ENCODE measurements around the gene CTIF.

Gene CTIF

GRCh38 chr18:48882379-48882778 lies 343.5 kb downstream of the CTIF start:
- no peak for TF ChIP-seq CTCF (IDR thresholded peaks at IDR 0.05)
- Histone ChIP-seq H3K27me3 (no peaks in the 10 kb centered on the region), H3K4me1 (ENCODE audit: control insufficient read depth in 1 of 2, insufficient read depth in 1 of 2, low read depth in 1 of 2, low read length in 1 of 2) (no peaks in the 10 kb centered on the region), H3K27ac (no peak overlapping the region), H3K36me3 (no peaks in the 10 kb centered on the region), H3K9me3 (no peaks in the 10 kb centered on the region), H3K4me3 (ENCODE audit: low read depth in 1 of 2, low read length in 1 of 2) (no peak overlapping the region)

- Histone ChIP-seq H3K4me3 (ENCODE audit: low read depth in 1 of 2, low read length in 1 of 2) (no peak overlapping the region), H3K27me3 (no peaks in the 10 kb centered on the region), H3K27ac (no peak overlapping the region), H3K9me3 (no peaks in the 10 kb centered on the region), H3K36me3 (no peaks in the 10 kb centered on the region), H3K4me1 (ENCODE audit: control insufficient read depth in 1 of 2, insufficient read depth in 1 of 2, low read depth in 1 of 2, low read length in 1 of 2) (no peaks in the 10 kb centered on the region)
- TF ChIP-seq CTCF (IDR thresholded peaks at IDR 0.05) = no peak
Observed at GRCh38 chr18:48884306-48884705, 345.5 kb downstream of the CTIF start.

- H3K4me3 ChIP-seq (ENCODE audit: low read depth in 1 of 2, low read length in 1 of 2) = no peak overlapping the region
- TF ChIP-seq CTCF (IDR thresholded peaks at IDR 0.05) = no peak
Observed at GRCh38 chr18:48884771-48885170, 345.9 kb downstream of the CTIF start.

GRCh38 chr18:48885266-48885923 lies 346.6 kb downstream of the CTIF start:
- no peak overlapping the region for H3K27ac ChIP-seq
- no peaks in the 10 kb centered on the region for H3K9me3 ChIP-seq
- TF ChIP-seq CTCF (IDR thresholded peaks at IDR 0.05) = no peak
- H3K4me1 ChIP-seq (ENCODE audit: control insufficient read depth in 1 of 2, insufficient read depth in 1 of 2, low read depth in 1 of 2, low read length in 1 of 2) = no peaks in the 10 kb centered on the region
- no peaks in the 10 kb centered on the region for H3K27me3 ChIP-seq
- no peak overlapping the region for H3K4me3 ChIP-seq (ENCODE audit: low read depth in 1 of 2, low read length in 1 of 2)
- H3K36me3 ChIP-seq = no peaks in the 10 kb centered on the region

More at GRCh38 chr18:48884771-48885170, 345.9 kb downstream of the CTIF start:
- no peak overlapping the region for H3K27ac ChIP-seq
- H3K4me1 ChIP-seq (ENCODE audit: control insufficient read depth in 1 of 2, insufficient read depth in 1 of 2, low read depth in 1 of 2, low read length in 1 of 2) = no peaks in the 10 kb centered on the region
- H3K27me3 ChIP-seq = no peaks in the 10 kb centered on the region
- no peaks in the 10 kb centered on the region for H3K9me3 ChIP-seq
- H3K36me3 ChIP-seq = no peaks in the 10 kb centered on the region

- no peaks in the 10 kb centered on the region for H3K27me3 ChIP-seq
- H3K4me1 ChIP-seq (ENCODE audit: control insufficient read depth in 1 of 2, insufficient read depth in 1 of 2, low read depth in 1 of 2, low read length in 1 of 2) = no peaks in the 10 kb centered on the region
- no peaks in the 10 kb centered on the region for H3K9me3 ChIP-seq
- TF ChIP-seq CTCF (IDR thresholded peaks at IDR 0.05) = no peak
- no peak overlapping the region for H3K27ac ChIP-seq
- H3K36me3 ChIP-seq = no peaks in the 10 kb centered on the region
- no peak overlapping the region for H3K4me3 ChIP-seq (ENCODE audit: low read depth in 1 of 2, low read length in 1 of 2)
Observed at GRCh38 chr18:48885924-48886400, 347.1 kb downstream of the CTIF start.
